Right lobe of liver (tissue), 4 donors: ENCODE results near the gene SSBP3.

ENCODE experiments used
- CTCF ChIP-seq, 4 donors: fragments of 200-600 bp in 3 of 4; fragments of 450-650 bp in 1 of 4; IDR thresholded peaks; one replicate each; pipeline versions ENCODE4 v1.5.1 to v1.8.0; 2016 to 2022; ENCODE audit warnings: antibody characterized with exemption in 4 of 4, mild to moderate bottlenecking in 2 of 4
- POLR2A ChIP-seq: fragments of 450-650 bp; IDR thresholded peaks from one replicate; pipeline ENCODE4 v1.6.1; 2017; ENCODE audit warnings: antibody characterized with exemption, mild to moderate bottlenecking
- donor health status: DM: no; HTN: no; CAD: no.
- donor health status: DM: no; HTN: no; CAD: no.
- donor health status: DM: no; HTN: yes; CAD: no.

- no peak for TF ChIP-seq CTCF (IDR thresholded peaks at IDR 0.05)
- no peak for TF ChIP-seq POLR2A
Observed at GRCh38 chr1:54328066-54328636, 78.0 kb downstream of the SSBP3 start.
